ENCODE measurements around the gene KDM1A. TPM values are rescaled to one million over a fixed set of nuclear protein-coding genes. Genes with fewer than 3 reads are reported as not detected.

The KDM1A gene
- total RNA-seq, 4 donors from 2014 or later: 37.8 to 64.1 (median 62.3) TPM

DNA sequence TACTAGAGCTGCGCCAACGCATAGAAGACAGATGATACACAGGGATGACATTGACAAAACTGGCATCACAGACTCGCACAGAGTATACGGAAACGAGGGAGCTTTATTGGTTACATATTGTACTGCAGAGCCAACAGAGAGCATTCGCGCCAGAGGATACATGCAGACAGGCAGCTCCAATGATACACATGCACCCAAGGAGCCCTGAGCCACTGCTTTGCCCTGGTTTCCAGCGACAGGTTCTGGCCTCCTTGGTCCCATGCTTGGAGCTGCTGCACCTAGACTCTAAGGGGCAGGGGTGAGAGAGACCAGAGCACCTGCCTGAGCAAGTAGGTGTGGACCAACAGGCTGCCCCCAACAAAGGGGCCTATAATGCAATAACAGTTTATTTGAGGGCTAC is 65.6 kb downstream of the KDM1A start:
- no peak for DNase-seq
- Histone ChIP-seq H3K9me3 (no peaks in the 10 kb centered on the region), H3K27ac (no peak overlapping the region), H3K4me3 (no peak overlapping the region), H3K4me1 (peaks cover 0 to 8% (median 0%) of the 10 kb centered on the region in 3 donors), H3K36me3 (peaks cover 11 to 100% (median 40%) of the 10 kb centered on the region in 3 donors), H3K27me3 (no peaks in the 10 kb centered on the region)
- 87% methylated on average over 7 to 8 of the region's 8 CpGs for WGBS, 2 donors
- TF ChIP-seq, protein P1, sequence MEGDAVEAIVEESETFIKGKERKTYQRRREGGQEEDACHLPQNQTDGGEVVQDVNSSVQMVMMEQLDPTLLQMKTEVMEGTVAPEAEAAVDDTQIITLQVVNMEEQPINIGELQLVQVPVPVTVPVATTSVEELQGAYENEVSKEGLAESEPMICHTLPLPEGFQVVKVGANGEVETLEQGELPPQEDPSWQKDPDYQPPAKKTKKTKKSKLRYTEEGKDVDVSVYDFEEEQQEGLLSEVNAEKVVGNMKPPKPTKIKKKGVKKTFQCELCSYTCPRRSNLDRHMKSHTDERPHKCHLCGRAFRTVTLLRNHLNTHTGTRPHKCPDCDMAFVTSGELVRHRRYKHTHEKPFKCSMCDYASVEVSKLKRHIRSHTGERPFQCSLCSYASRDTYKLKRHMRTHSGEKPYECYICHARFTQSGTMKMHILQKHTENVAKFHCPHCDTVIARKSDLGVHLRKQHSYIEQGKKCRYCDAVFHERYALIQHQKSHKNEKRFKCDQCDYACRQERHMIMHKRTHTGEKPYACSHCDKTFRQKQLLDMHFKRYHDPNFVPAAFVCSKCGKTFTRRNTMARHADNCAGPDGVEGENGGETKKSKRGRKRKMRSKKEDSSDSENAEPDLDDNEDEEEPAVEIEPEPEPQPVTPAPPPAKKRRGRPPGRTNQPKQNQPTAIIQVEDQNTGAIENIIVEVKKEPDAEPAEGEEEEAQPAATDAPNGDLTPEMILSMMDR (IDR thresholded peaks at IDR 0.05): no peak
- no peak for TF ChIP-seq POLR2A (IDR thresholded peaks at IDR 0.05)
- intact Hi-C loops (cut with DNase I): loop anchor here (10.0 kb wide), 1 partner anchor 110 kb away; the partner anchor contains the start of gene LACTBL1

DNA sequence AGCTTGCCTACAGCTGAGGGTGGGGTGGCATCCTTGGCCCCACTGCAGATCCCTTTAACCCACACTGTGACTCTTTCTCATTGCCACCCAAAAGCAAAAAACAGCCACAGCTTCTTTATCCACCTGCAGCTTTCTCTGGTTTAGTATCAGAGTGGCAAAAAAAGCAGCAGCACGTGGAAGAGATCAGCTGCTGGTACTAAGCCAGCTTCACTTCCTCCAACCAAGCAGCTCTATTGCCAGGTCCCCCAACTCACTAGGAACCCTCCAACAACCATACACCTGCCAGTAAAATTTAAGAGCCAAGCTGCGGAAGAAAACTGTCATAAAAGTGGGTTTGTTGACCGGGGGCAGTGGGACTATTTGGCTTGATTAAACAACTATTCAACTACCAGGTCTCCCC is 66.4 kb downstream of the KDM1A start:
- TF ChIP-seq, protein P1 (IDR thresholded peaks at IDR 0.05): no peak
- no peak for TF ChIP-seq POLR2A (IDR thresholded peaks at IDR 0.05)
- Histone ChIP-seq H3K4me1 (peaks cover 0 to 8% (median 0%) of the 10 kb centered on the region in 3 donors), H3K36me3 (peaks cover 11 to 100% (median 39%) of the 10 kb centered on the region in 3 donors), H3K27me3 (no peaks in the 10 kb centered on the region), H3K4me3 (no peak overlapping the region), H3K9me3 (no peaks in the 10 kb centered on the region), H3K27ac (no peak overlapping the region)
- intact Hi-C loops (cut with DNase I): loop anchor here (10.0 kb wide), 1 partner anchor 111 kb away; the partner anchor contains the start of gene LACTBL1
- WGBS, 2 donors: 70 to 78% methylated on average over 3 of the region's 3 CpGs
- no peak for DNase-seq

DNA sequence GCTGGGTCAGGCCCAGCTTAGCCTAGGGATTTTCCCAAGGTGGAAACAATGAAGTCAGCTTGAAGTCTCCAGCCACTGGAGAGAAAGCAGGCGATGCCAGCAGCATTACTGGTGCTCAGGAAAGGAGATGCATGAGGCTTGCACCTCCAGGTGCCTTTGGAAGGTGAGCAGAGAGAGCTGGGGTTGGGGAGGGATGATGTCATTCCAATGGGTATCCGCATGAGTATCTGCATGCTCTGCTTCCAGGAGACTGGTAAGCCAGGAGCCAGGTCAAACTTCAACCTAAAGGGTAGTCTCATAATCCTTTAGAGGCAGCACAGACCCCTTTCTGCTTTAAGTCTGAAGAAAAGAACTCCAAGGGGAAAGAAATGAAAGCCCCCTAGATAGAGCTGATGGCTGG is 68.8 kb downstream of the KDM1A start:
- H3K36me3 ChIP-seq: peaks cover 19 to 100% (median 34%) of the 10 kb centered on the region in 3 donors
- no peak for DNase-seq
- no peak overlapping the region for H3K4me3 ChIP-seq
- TF ChIP-seq, protein P1 (IDR thresholded peaks at IDR 0.05): no peak
- TF ChIP-seq POLR2A (IDR thresholded peaks at IDR 0.05): no peak
- intact Hi-C loops (cut with DNase I): loop anchor here (10.0 kb wide), 1 partner anchor 113 kb away; the partner anchor contains the start of gene LACTBL1
- peaks cover 0 to 8% (median 0%) of the 10 kb centered on the region in 3 donors for H3K4me1 ChIP-seq
- H3K27me3 ChIP-seq: no peaks in the 10 kb centered on the region
- 75% methylated on average over 2 of the region's 2 CpGs; no CpG with 5 or more reads in 1 of the 2 donors for WGBS, 2 donors
- H3K9me3 ChIP-seq: no peaks in the 10 kb centered on the region
- H3K27ac ChIP-seq: no peak overlapping the region

DNA sequence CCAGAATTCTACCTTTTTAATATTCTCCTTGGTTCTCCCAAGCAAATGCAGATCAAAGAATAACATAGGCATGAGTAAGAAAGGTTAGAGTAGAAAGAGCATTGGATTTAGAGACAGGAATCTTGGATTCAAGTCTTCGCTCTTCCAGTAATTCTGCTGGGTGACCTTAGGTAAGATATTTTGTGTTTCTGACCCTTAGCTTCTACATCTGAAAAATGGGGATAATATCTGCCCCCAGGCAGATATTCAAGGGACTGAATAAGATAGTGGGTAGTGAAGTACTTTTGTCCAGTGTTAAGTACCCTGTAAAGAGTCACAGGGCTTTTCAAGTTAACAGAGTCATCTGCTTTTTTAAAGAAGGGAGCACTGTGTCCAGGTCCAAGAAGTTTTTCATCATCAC is 70.8 kb downstream of the KDM1A start:
- Histone ChIP-seq H3K36me3 (peaks cover 24 to 94% (median 38%) of the 10 kb centered on the region in 3 donors), H3K27me3 (no peaks in the 10 kb centered on the region), H3K27ac (no peak overlapping the region), H3K4me3 (no peak overlapping the region), H3K9me3 (no peaks in the 10 kb centered on the region), H3K4me1 (no peaks in the 10 kb centered on the region)
- TF ChIP-seq, protein P1 (IDR thresholded peaks at IDR 0.05): no peak
- TF ChIP-seq POLR2A (IDR thresholded peaks at IDR 0.05): no peak
- intact Hi-C loops (cut with DNase I): no loop called here
- 93 to 100% methylated on average over 1 of the region's 1 CpG for WGBS, 2 donors
- DNase-seq: no peak

DNA sequence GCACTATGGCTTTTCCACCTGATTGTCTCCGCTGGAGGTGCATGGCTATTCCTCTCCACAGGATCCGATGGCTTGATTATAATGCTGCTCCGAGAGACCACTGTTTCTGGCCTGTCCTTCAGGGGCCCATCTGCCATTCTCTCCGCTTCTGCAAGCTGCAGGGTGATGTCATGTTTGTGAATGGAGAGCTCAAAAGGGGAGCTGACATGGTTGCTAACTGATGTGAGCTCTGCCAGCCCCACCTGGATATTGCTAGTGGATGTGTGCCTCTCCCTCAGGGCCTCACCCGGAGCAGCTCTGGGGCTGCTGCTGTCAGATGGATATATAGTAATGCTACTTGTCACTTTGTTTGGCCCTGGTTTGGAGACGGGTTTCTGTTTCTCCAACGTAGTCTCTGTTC is 72.3 kb downstream of the KDM1A start:
- Histone ChIP-seq H3K4me3 (no peak overlapping the region), H3K9me3 (no peaks in the 10 kb centered on the region), H3K27me3 (no peaks in the 10 kb centered on the region), H3K27ac (no peak overlapping the region), H3K36me3 (peaks cover 24 to 79% (median 38%) of the 10 kb centered on the region in 3 donors), H3K4me1 (no peaks in the 10 kb centered on the region)
- no peak for TF ChIP-seq POLR2A (IDR thresholded peaks at IDR 0.05)
- TF ChIP-seq, protein P1 (IDR thresholded peaks at IDR 0.05): no peak
- DNase-seq: no peak
- intact Hi-C loops (cut with DNase I): no loop called here
- 84 to 88% methylated on average over 5 to 7 of the region's 7 CpGs for WGBS, 2 donors

All from esophagus squamous epithelium (tissue), 5 donors.